GM18858 (cell line): Measurements from ENCODE around the gene KCNG1.

Experiments
- ATAC-seq: cut with Tn5 transposase; IDR thresholded peaks from one replicate; pipeline ENCODE4 v1.9.1; 2021; ENCODE audit not compliant: unreplicated experiment

KCNG1 gene

DNA sequence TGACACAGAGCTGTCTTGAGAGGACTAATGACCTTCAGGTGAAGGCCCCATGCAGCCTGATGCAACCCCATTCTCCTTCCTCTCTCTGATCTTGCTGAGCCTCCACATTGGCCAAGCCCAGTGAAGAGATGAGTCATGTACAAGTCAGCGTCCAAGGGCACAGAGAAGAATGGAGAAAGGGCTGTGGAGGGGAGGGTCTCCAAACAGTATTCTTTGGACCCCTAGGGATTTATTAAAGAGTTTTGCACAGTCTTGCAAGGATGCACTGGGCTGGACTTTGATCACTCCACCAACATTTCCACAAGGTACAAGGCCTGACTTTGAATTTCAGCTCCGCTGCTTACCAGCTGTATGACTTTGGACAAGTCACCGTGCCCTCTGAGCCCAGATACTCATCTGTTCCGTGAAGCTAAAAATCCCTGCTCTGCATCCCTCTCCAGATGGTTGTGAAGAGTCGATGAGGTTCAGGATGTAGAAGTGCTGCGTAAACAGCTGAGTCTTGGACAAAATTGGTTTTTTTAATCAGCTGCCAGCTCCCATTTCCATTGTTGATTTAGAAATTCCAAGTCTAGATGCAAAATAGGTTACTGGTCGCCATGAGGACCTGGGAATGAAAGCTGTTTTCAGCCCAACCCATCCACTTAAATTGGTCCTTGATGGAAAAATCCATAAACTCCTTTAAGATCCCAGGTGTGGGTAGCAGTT, 14.1 kb upstream of the KCNG1 start:
- no peak for ATAC-seq

DNA sequence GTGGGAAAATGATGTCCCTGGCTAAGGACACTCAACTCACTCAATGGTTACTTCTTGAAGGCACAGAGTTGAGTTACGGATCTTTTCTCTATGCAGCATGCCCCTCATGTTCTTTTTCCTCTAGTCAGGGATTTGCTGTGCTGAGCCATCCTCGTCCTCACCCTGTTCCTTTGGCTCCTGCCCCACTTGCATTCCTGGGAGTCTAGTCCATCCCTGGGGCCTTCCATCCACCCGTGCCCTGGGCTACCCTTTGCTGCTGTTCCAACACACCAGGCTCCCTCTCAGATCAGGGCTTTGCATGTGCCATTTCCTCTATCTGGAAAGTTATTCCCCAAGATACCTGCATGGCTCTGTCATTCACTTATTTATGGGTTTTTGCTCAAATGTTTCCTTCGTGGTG, 13.3 kb upstream of the KCNG1 start:
- ATAC-seq, result no peak

DNA sequence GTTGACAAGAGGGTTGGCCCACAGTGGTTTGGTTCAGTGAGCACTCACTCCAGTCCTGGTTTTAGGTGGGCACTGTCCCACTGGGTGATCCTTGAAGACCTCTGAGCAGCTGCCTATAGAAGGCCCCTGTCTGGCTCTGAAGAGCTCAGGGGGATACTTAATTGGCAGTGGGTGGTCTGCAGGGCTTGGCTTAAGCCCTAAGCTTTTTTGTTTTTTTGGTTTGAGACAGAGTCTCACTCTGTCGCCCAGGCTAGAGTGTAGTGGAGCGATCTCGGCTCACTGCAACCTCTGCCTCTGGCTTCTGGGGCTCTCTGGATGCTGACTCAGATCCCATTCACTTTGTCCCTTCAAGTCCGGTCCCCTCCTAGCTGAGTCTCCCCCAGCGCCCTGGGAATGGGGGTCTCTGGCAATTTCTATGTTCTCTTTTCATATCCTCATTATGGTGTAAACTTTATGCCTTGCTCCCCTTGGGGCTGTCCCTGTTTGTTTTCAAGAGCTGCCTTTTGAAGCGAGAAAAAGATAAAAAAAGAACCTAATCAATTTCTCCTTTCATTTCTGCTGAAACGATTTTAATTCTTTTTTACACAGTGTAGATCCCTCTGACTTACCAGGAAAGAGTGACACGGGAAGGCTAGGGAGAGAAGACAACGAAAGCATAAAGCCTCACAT, 12.2 kb upstream of the KCNG1 start:
- no peak for ATAC-seq

DNA sequence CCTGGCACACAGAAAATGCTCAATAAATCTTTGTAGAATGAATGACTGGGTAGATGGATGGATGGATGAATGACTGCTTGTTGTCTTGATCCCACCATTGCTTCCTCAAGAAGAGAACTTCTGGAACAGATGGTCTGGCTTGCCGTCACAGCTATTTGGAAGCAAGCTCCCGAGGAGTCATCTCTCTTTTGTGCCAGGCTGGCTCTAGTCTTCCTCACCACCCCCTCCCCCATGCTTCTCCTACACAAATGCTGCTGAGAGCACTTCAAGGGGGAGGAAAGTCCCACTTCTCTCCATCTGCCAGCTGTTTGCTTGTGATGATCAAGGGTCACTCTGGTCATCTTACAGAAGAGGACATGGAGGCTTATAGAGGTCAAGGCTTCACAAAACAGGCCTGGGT, 11.6 kb upstream of the KCNG1 start:
- no peak for ATAC-seq

DNA sequence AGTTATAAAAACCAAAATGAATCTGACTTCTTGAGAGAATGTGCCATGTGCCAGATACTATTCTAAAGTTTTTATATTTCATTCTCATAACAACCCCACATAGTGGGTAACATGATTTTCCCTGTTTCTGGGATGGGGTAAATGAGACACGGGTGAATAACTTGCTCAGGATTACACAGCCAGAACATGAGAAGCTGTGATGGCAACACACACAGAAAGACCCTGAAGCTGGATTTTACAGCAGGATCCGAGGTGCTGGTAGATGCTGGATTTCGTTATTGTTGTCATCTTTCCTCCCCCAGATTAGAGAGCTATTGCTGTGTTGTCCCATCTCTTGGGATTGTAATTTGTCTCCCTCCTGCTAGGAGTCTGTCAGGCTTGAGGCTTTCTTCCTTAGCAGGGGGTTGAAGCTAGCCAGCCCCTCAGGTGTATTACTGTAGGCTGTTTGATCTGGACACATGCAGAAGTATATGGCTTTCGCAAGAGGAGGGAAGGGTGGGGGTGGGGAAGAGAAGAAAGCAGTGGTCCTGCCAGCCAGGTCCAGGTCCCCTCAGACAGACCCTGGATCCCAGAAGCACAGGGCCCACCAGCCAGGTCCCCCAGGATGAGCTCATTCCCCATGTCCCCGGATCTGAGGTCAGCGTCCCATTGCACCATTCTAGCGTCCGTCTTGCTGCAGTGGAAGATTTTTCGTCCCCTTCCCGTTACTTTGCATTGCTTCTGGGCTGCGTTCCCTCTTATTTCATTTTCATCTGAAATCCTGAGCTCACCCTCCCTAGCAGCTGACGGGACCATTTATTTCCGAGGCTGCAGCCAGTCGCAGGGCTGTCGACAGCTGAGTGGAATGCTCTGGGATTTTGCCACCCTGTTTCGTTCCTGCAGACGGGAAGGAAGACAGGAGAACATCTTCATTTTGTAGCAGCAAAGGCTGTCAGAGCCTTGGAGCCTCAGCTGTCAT, 7.3 kb upstream of the KCNG1 start:
- no peak for ATAC-seq

DNA sequence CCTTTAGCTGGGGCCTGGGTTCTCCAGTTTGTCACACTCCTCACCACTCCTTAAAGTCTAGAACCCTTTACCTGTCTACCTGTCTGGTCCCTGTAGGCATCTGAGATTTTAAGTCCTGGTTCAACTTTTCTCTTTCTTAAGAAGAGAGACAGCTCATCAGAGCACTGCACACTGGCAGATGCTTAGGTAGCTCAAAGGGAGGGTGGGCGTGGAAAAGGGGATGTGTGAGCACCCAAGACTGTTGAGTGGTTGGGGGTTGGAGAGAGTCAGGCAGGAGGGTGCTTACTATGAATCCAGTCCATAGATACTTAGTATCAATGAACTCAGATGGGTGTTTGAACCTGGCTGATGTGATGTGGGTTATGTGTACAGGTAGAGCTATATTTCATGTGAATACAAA, 6.6 kb upstream of the KCNG1 start:
- ATAC-seq, result no peak

DNA sequence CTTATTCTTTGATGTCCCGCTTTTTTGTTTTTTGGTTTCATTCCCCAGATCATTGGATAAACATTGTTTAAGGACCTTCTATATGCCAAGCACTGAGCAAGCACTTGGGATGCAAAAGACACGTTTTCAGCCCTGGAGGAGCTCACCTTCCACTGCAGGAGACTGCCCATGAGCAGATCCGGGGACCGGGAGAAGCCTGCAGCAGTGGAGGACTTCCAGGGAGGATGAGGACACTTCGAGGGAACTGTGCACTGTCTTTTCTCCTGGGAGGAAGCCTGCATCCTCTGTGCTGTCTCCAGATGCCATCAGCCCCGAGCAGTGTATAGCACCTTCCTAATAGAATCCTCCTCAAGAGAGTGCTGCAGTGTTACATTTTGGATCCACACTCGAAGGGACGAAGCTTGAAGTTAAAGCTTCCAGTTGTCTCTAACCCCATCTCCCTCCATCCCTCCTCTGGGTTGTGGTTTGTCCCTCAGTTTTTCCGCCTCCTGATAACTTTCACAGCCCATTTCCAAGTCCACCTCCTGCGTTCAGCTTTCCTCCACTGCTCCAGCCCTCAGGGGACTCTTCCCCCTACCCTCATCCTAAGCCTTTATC, 5.8 kb upstream of the KCNG1 start:
- ATAC-seq, result no peak

DNA sequence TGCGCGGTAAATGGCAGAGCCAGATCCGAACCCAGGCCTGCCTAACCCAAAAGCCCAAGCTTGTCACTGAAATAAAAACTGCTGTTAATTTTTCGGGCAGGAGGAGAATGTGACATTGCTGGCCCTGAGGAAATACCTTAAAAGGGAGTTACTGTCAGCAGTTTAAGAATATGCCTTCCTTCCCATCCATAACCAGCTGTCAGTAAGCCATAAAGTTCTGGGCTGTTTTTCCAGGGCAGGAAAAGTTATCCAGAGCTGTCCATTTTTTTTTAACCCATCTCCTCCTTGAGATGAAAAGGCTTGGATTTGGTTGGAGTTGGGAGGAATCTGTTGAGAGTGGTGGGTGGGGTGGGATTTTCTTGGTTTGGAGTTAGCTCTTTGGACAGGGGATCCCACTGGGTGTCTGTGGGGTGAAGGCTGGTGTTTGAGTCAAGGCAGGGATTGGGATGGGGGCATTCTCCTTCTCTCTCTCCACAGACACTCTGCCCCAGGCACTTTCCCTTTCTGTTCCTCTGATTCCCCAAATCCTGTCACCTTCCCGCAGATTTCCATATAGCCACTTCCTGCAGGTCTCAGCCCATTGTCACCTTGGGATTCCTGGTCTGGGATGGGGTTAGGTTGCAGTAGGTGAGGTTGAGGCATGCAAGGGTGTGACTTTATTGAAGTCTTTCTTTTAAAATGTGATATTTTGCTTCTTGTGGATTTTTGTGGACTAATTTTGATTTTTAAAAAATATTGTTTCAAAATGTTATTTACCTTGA, 4.3 kb upstream of the KCNG1 start:
- no peak for ATAC-seq

DNA sequence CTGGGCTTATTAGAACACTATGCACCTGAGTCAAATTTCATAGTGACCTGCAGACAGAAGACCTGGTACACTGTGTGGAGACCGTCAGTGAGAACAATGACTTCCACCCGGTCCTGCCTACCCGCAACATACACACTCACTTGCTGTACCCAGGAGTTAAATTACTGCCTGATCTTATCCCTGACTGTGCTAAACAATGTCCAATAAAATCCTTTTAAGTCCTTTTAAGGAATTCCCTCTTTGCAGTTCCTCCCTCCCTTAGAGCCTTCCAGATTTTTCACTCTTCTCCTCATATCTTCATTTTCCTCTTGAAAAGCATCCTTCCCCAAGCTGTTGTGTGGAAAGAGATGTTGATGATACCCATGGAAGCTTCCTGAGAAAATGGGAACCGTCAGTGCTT, 3.4 kb upstream of the KCNG1 start:
- ATAC-seq, result no peak

DNA sequence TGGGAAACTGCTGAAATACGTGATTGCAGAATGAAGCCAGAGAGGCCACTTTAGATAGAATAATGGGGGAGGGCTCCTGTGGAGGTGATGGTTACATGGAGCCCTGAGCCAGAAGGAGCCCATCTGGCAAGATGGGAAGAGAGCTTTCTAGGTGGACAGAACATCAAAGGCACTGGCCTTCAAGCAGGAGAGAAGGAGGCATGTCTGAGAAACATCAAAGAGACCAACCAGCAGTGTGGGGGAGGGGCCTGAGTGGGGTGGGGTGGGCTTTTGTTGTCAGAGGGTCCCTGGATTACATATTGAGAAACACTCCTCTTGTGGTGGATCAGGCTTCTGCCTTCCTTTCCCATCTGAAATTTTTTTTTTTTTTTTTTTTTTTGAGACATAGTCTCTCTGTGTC, 1.9 kb upstream of the KCNG1 start:
- no peak for ATAC-seq

DNA sequence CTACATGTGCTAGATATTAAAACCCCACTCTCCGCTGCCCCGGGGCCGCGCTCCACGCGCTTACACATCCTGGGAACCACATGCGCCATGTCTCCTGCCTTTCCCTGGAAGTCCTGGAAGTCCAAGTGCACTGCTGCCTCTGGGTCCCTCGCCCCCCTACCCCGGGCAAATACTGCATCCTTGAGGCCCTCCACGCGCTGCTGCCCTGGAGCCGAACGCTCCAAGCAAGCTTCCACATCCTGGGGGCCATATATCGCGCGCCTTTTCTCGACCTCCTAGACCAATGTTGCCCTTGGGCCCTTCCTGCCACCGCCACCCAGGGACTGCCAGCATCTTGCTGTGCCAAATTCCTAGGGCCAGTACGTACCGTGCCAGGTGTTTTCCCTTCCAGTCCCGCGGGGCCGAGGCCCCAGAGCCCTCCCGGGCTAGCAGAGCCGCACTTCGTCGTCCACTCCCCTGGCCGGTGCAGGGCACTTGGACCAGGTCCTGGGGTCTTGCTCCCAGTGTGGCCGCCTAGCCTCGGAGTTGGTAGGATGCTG, 779 bp upstream of the KCNG1 start:
- ATAC-seq, result no peak

DNA sequence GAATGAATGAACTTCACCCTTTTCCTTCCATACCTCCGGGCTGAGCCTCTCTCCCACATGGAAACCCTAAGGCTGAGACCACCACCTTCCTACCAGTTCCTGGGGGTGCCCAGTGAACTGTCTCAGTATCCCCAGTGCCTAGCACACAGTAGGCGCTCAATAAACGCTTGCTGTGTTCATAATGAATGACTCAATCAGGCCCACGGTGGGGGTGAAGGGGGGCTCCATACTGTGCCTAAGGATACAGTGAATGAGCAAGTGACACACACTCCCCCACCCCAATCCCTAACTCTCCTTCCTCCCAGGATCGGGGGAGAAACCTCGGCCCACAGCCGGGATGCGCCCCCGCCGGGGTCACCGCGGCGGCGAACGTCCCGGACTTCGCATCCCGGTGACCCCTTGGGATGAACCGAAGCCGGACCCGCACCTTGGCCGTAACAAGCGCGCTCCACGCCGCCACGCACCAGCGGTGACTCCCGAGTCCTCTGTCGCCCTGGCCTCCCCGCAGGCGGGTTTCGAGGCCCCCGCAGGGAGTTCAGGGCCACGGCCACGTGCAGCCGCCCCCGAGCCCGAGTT, 592 bp downstream of the KCNG1 start:
- no peak for ATAC-seq

DNA sequence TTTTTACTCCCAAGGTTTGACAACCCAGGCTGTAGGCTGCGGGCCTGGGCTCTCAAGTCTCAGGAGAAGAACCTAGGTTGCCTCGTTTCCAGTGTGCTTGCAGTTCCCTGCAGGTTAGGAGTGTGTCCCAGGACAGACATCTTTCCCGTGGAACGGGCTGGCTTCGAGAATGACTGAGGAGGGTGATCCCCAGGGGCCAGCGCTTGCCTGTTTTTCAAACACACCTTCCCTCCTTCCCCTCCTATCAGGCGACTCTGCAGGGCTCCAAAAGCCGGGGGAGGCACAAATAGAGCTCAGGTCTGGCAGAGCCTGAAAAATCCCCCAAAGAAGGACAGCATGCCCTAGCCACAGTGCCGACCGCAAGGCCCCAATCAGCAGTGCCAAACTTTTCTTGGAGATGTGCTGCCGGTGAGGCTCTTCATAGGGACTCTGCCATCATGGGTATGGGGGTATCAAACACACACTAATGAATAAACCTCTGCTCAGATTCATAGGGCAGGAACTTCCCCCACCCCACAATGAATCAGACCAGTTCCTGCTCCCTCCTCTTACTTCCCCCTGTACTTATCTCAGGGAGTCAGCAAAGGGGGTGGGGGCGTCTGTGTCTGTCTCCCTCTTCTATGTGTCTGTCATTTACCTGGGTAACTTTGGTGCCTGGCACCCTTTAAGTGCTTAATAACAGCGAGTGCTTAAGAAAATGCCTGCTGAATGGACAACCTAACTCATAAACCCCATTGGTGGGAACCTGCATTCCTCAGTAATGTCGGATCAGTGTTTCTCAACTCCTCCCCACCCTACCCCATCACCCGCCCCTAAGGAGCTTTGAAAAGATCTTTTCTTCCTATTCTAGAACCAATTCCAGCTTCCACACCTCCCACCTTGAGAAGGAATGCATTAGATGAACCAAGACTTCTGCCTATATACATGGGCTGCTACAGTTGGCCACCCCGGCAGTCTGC, 1.6 kb downstream of the KCNG1 start:
- no peak for ATAC-seq

DNA sequence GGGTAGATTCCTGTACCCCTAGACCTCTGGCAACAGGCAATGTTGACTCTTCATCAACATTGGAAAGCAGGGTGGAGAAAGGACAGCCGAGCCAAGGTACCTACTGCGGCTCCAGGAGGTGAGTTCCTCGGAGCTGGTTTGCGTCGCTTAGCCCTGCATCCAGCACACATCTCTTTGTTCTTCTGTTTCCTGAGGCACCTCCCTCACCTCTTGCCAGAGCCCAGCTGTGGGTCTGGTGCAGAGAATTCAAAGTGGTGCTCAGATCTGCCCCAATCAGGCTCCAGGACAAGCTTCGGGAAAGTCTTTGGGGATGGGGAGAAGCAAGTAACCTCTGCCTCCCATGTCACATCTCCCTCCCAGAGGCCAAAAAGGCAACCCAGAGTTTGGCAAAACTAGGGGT, 2.2 kb downstream of the KCNG1 start:
- ATAC-seq, result no peak

DNA sequence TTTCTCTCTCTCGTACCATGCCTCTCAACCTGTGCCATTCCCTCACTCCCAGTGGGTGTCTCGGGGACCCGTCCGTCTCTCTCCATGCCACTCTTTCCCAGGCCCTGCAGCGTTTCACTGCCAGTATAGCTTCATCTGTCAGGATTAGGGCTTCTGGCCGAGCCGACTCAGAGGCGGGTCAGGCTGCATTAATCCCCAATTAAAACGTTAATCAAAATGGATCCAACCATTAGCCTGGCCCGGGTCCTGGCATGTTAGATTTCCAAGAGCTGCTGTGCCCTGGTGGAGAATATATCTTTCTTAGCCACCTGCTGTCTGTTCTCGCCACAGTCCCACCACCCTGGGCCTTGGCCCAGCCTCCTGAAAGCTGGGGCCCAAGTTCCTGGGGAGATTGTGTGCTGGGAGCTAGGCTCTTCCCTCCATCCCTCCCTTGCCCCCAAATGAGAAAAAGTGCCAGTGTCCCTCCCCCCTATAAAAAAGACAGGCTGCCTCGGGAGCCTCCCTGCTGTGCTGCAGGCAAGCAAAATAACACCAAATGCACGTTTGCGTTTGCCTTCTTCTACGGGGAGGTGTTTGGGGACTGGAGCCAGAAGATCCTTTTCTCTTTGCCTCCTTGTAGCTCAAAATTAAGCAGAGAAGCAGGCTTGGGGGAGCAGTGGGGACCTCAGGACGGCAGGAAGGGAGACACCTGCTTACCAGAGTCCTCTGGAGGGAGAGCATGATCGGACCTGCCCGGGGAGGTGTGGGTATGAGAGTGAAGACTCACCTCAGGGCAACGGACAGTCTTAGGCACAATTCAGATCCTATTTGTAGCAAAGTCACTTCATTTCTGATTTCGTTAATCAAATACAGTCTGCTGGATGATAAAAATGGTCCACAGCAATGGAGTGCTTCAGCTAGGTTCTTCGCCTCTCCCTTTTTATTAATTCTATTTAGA, 3.0 kb downstream of the KCNG1 start:
- ATAC-seq, result no peak

DNA sequence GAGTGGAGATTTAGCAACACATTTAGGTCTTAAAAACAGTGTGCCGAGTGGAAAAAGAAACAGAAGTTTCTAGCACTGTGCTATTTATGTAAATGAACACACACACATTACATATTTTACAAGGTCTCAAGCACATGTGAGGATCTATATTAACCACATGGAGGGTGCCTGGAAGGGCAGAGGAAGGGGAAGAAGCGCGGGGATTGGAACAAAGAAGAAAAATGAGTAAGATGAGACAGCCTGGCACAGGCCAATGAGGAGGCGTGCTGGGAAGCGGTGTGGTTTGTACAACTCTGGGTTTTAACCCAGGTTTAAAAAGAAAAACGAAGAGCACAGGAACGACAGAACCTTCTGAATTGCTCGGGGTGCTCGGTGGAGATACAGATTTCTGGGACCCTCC, 5.7 kb downstream of the KCNG1 start:
- no peak for ATAC-seq

DNA sequence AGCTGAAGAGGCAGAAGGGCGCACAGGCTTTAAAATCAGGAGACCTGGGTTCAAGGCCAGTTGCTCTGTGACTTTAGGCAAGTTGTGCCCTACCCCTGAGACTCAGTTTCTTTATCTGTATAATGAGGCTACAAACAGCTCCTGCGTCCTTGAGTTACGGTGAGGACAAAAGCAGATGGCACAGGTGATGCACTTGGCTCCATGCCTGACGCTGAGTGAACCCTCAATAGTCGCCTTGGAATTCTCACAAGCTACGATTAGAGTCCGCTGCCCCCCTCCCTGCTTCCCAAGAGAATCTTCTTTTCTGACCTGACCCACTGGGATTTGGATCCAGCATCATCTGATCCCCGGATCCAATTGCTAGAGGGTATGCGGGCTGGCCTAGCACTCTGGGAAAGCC, 6.4 kb downstream of the KCNG1 start:
- ATAC-seq, result no peak
